AG08395 (cell line): ENCODE results near the gene CCDC159.
"Not testable (repeated sequence)": the region's sequence is repeated elsewhere in the genome, so short reads cannot be mapped to it uniquely, and the experiment has no call there.

ENCODE experiments used
- DNase-seq: peaks from one replicate; pipeline ENCODE4 v3.0.0; 2012; ENCODE audit warnings: mixed read lengths, low spot score

Gene CCDC159

DNA sequence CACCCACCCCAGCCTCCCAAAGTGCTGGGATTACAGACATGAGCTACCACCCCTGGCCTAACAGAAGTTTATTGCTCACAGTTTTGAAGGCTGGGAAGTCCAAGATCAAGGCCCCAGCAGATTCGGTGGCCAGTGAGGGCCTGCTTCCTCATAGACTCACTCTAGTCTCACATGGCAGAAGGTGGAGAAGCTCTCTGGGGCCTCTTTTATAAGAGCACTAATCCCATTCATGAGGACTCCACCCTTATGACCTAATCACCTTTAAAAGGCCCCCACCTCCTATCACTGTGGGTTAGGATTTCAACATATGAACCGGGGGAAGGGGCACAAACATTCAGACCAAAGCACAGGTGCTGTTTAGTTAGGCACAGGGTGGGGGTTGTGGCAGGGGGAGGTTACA, 21.2 kb downstream of the CCDC159 start:
- DNase-seq = no peak

DNA sequence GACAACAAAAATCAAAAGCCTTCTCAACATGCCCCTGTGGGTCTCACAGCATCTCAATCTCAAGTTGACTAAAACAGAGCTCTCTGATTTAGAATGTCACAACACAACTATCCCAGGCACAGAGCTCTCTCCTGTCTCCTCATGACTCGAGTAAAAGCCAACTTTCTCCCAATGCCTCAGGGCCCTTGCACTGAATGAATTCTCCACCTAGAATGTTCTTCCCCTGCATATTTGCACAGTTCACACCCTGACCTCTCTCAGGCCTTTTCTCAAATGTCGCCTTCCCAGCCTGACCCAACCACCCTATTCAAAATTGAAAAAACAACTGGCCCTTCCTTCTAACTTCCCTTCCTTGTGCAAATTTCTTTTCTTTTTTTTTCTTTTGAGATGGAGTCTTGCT, 24.4 kb downstream of the CCDC159 start:
- no peak for DNase-seq

DNA sequence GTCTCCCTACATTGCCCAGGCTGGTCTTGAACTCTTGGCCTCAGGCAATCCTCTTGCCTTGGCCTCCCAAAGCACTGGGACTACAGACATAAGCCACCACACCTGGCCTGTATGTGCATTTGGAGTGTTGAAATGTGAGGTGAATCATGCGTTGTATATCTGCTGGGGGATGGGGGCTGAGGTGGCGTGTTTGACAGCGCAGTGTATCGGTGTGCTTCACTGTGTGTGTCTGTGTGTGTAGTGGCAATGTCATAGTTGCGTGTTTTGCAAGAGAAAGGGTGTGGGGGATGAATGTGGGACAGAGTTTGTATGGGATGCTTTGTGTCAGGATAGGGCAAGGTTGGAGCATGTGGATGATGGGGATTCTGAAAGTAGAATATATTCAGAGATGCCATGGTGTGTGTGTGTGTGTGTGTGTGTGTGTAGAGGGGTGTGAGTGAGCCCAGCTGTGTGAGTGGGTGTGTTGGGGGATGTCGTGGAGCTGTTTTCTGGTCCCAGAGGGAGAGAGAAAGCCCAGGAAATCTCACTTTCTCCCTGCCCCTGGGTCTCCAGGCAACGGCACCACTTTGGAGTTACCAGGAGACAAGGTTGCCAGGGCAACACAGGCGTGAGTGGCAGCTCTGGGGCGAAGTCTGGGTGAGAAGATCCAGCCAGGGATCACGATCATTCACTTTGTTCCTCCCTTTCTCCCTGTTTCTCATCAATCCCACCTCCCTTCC, 27.0 kb downstream of the CCDC159 start:
- DNase-seq = no peak

DNA sequence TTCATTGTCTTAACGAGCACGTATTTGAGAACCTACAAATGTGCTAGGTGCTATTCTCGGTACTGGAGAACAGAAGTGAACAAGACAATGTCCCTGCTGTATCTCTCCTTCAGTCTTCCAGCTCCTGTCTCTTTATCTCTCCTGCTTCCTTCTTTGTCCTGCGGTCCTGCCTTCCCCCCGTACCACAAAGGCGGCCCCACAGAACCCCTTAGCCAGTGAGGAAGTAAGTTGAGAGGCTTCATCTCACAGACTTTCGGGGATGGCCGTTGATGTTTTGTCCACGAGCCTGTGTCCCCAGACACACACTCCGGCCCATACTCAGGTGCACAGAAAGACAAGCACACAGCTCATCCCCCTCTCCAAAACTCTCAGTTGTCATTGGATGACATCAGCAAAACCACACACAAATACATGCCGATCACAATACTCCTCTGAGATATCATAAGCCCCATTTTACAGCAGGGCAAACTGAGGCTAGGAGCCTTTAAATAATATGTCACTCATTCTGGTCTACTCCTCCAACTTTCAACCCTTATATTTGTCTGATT, 27.6 kb downstream of the CCDC159 start:
- DNase-seq = no peak

DNA sequence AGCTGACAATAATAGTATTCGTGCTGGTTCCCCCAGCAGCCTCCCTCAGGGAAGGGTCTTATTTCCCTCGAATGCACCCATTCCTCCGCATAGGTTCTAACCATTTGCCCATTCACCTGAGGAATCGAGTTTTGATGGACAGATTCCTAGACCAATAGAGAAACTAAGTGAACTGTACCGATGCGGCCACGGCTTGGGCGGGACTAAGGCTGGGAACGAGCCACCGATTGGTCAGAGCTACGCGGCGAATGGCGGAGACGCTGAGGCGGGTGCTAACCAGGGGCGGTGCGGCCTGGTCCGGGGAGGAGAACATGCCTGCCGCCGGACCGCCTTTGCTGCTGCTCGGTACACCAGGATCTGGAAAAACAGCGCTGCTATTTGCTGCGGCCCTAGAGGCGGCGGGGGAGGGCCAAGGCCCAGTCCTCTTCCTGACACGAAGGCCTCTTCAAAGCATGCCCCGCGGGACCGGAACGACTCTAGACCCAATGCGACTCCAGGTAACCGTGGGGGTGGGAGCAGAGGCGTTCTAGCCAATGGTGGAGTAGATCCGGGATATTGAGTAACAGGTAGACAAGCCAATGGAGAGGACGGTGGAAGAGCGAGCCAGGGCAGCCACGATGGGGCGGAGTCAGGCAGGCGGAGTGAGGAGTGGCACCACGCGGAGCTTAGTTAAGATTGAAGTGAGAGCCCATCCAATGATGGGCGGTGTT, 28.3 kb downstream of the CCDC159 start, which contains the start of gene SWSAP1:
SWSAP1 (plus strand) TSS at position 234 of the 710 bp plus-strand sequence; CDS start at position 249, 15 bp downstream.
- DNase-seq = peak; percentile 100

DNA sequence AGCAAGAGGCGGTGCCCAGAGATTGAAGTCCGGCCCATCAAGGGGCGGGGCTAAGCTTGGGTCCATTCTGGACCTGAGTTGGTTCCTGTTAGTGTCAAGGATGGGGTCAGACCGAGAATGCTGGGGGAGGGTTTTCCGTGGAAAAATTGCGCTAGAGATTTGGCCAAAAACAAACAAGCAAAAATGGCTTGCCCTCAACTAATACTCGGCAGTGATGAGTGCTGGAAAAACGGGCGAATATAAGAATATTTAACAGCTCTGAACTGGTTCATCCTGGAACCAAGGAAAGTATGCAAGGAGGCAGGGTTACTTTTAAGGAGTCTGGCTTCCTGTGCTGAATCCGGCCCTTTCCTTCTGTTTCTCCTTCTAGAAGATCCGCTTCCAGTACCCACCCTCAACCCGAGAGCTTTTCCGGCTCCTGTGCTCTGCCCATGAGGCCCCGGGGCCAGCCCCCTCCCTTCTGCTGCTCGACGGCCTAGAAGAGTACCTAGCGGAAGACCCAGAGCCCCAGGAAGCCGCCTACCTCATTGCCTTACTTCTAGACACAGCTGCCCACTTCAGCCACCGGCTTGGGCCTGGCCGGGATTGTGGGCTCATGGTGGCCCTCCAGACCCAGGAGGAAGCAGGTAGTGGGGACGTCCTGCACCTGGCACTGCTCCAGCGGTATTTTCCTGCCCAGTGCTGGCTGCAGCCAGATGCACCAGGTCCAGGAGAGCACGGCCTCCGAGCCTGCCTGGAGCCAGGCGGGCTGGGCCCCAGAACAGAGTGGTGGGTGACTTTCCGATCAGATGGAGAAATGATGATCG, 29.0 kb downstream of the CCDC159 start:
- DNase-seq = no peak

DNA sequence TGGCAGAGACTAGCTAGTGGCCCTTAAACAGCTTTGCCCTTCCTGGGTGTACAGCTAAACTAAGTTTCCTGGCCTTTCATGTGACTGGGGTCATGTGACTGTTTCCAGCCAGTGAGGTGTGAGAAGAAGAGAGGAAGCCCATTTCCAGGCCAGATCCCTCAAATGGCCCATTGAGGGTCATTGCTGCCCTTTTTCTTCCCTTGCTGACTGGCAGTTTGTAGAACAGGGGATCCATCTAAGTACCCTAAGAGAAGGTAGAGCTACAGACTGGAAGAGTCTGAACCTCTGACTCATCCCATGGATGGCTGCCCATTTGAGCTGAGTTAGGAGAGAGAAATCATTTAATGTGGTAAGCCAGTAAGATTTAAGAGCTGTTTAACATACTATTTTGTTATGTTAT, 30.9 kb downstream of the CCDC159 start:
- DNase-seq = peak; percentile 64

DNA sequence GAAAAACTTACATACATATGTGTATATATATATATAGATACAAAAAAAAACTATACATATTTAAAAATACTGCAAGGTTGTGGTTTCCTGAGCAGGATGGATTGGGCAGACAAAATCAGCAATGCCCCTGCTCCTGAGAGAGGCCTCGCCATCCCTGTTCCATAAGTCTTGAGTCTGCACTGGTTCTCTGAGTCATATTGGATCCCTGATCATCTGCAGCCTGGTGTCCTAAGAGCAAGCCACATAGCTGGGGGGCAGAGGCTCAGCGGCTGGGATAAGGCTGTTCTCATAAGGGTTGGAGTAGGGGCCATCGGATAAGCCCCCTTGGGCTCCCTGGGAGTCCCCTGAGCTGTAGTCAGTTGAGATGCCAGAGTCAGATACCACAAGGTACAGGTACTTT, 31.4 kb downstream of the CCDC159 start:
- DNase-seq = no peak

DNA sequence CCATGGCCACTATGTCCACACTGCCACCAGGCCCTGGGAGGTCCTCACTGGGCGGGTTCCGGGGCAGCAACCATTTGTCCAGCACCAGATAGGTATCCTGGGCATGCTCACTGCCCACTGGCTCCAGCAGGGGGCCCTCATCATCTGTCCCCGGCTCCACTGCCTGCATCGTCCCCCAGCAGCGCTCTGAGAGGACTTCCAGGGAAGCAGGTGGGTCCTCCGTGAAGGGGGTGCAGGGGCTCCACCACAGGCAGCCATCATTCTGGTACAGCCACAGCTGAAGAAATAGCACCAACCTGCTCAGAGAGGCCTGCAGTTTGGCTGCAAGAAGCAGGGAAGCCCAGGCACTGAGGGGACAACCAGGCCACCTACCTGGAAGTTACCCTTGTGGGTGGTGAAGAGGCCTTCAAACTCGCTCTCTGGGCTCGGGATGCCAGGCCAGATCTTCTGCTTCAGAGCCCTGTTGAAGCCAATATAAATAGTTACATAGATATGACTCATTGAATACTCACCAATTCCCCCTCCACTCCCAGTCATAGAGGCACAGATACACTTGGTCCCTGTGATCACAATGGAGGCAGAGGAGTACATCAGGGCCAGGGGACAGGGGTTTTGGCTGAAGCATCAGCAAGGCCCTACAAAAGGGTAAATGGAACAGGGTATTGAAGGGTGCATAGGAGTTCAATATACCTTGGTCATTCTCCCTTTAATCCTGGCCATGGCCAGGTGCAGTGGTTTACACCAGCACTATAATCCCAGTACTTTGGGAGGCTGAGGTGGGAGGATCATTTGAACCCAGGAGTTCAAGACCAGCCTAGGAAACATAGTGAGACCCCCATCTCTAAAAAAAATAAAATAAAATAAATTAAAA, 32.2 kb downstream of the CCDC159 start:
- peak; percentile 83 for DNase-seq

DNA sequence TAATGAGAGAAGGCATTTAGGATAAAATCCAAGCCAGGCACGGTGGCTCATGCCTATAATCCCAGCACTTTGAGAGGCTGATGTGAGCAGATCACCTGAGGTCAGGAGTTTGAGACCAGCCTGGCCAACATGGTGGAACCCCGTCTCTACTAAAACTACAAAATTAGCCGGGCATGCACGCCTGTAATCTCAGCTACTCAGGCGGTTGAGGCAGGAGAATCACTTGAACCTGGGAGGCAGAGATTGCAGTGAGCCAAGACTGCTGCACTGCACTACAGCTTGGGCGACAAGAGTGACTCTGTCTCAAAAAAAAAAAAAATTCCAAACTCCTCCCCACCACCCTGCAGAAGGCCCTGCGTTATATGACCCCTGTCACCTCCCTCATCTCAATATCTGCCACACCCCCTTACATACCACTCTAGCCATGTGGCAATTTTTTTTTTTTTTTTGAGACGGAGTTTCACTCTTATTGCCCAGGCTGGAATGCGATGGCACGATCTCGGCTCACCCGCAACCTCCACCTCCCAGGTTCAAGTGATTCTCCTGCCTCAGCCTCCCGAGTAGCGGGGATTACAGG, 33.0 kb downstream of the CCDC159 start:
- DNase-seq = not testable (repeated sequence)

DNA sequence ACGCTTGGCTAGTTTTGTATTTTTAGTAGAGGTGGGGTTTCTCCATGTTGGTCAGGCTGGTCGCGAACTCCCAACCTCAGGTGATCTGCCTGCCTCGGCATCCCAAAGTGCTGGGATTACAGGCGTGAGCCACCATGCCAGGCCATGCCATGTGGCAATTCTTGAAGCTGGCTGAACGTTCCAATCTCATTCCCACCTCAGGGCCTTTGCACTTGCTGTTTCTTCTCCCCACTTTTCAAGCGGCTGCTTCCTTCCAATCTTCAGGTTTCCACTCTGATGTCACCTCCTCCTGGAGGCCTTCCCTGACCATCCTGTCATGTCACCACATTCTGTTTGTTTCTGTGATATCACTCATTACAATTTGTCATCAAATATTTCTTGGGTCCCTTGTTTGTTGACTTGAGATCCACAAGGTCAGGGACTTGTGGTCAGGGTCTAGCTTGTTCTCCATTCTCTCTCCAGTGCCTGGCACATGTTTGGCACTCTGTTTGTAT, 33.6 kb downstream of the CCDC159 start:
- DNase-seq = no peak

DNA sequence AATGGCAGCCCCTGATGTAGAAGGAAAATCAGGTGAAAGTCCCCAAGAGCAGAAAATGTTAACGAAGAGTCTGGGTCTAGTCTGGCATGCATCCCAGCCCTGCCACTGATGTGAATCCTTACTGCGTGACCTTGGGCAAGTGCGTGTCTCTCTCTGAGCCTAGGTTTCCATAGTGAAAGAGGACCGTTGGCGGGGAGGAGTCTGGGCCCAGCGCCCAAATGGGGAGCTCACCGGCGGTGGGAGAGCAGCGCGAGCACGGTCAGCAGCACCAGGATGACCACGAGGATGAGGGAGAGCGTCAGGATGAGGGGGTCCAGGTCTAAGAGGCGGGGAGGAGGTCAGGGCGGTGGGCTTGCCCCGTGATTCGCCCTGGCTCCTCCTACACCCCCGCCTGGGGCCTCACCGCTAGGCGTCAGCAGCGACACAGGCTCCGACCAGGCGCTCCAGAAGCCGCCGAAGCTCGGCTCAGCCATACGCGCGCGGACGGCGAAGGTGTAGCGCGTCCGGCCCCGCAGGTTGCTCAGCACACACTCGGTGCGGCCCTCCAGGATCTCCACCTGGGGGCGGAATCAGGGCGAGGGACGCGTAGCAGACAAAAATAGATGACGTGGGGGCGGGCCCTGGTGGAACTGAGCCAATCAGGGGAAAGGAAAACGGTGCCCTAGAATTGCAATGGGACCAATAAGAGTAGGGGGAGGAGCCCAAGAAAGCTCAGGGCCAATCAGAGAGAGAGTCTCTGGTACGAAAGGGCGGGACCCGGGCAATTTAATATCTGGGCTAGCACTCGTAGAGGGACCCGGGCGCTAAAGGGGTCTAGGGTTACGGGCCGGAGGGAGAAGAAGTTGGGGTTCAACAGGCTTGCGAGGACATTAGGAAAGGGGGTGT, 34.6 kb downstream of the CCDC159 start:
- DNase-seq = peak; percentile 99

DNA sequence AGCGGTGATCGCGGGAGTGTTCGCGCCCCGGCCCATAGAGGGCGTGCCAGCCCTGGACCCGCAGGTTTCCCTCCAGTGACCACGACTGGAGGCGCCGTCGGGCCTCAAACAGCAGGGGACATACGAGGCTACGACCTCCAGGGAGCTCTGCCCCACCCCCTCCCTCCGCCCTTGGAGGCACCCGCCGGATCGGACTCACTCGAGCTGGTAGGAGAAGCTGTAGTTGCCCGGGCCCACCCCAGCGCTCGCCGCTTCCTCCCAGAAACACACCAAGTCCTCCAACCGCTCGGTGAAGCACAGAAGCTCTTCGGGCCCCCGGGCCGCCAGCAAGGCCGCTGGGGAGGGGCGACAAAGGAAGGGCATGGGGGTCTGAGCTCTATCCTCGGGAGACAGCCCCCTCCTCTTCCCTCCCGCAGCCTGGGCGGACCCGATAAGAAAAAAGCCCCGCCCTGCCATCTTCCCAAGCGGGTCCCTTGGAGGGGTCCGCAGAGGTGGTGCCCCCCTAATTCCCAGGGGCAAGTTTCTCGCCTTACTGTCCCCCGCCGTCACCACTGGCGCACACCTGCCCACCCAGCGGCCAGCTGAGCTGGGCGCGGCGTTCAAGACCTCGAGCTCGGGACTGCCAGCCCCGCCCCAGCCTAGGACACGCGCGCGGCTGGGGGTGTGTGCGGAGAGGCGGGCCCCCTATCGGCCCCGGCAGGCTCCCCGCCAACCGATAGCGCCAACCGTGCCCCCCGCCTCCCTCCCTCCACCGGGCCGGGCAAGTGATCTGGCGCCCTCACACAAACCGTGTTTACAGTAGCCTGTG, 36.8 kb downstream of the CCDC159 start:
- peak; percentile 44 for DNase-seq

DNA sequence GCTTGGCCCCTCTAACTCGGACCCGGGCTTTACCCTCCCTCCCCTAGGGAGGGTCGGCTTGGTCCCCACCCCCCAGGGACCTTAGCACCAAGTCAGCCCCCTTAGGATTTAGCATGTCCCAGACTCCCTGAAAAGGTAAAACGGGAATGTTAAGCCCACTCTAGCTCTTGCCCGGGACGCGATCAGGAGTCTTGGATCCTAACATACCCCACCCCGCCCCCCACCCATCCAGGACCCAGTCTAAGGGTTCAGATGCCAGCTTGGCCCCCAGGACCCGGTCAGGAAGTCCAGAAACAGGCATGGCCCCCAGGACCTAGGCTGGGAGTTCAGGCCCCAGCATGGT, 37.4 kb downstream of the CCDC159 start:
- DNase-seq = no peak

DNA sequence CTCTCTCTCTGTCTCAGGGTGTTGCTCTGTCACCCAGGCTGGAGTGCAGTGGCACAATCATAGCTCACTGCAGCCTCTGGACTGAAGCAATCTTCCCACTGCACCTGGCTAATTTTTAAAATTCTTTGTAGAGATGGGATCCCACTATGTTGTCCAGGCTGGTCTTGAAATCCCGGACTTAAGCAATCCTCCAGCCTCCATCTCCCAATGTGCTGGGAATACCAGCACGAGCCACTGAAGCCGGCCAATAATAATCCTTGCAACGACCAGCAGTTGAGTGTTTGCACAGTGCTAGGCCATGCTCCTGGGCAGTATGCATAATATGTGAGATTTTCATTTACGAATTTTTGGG, 38.4 kb downstream of the CCDC159 start:
- no peak for DNase-seq

DNA sequence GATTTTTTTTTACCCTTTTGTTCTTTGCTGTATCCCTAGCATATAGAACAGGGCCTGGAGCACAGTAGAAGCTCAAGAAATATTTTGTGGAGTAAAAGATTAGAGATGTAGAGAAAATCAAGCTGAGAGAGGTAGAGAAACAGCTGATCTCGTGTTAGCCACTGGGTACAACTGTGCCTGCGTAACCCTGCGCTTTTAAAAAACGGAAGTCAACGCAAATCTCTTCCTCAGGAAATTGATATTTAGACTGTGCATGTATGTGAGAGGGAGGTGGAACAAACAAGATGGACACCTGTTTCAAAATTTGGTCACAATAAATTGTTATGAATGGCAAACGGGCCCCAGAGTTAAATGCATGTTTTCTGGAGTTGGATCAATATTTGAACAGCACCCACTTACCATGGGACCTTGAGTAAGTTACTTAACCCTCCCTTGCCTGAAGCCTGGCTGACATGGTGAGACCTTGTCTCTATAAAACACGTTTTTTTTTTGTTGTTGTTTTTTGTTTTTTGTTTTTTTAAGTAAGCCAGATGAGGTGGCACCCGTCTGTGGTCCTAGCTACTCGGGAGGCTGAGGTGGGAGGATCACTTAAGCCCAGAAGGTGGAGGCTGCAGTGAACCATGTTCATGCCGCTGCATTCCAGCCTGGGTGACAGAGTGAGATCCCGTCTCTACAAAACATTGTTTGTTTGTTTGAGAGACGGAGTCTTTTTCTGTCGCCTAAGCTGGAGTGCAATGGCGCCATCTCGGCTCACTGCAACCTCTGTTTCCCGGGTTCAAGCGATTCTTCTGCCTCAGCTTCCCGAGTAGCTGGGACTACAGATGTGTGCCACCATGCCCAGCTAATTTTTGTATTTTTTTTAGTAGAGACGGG, 41.1 kb downstream of the CCDC159 start:
- no peak for DNase-seq

DNA sequence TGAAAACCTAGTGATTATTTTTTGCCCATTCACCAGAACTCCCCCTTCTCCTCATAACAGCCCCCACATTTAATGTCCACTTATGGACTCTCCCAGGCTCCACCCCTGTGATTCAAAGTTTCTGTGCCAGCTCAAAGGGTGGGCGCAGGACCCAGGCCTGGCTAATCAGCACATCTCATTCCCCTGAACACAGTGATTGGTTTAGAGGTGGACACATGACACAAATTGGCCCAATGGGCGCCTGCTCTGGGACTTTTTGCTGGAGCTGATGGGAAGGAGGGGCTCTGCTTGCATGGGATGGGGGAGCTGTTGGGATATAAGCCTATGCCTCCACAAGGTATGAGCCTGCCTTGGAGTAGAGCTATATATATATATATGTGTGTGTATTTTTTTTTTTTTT, 44.0 kb downstream of the CCDC159 start:
- DNase-seq = no peak
